ENCODE measurements around the gene TTBK1.

The TTBK1 gene

DNA sequence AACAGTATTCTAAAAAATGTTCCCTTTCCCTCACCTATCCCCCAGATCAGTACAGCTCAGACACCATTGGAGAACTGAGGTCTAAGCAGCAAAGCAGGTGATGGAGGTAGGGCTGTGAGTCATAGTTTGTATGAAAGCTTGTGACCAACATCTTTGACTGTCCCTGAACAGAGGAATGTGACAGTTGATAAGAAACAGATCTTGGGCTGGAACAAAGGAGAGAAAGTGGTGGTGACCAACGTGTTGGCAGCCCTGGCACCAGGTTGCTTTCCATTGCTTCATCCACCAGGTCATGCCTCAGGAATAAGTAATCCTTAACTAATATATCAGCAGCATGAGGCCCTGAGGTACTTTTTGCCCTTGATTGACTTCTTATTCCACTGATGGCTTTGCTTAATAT is 85.2 kb downstream of the TTBK1 start:
- TF ChIP-seq, protein P1, sequence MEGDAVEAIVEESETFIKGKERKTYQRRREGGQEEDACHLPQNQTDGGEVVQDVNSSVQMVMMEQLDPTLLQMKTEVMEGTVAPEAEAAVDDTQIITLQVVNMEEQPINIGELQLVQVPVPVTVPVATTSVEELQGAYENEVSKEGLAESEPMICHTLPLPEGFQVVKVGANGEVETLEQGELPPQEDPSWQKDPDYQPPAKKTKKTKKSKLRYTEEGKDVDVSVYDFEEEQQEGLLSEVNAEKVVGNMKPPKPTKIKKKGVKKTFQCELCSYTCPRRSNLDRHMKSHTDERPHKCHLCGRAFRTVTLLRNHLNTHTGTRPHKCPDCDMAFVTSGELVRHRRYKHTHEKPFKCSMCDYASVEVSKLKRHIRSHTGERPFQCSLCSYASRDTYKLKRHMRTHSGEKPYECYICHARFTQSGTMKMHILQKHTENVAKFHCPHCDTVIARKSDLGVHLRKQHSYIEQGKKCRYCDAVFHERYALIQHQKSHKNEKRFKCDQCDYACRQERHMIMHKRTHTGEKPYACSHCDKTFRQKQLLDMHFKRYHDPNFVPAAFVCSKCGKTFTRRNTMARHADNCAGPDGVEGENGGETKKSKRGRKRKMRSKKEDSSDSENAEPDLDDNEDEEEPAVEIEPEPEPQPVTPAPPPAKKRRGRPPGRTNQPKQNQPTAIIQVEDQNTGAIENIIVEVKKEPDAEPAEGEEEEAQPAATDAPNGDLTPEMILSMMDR (IDR thresholded peaks at IDR 0.05; ENCODE audit: control insufficient read depth, extremely low read depth, insufficient read depth), result no peak
- no peak for DNase-seq (ENCODE audit: low read depth)
- no peak overlapping the region for H3K4me3 ChIP-seq (ENCODE audit: low read depth, low read length)

DNA sequence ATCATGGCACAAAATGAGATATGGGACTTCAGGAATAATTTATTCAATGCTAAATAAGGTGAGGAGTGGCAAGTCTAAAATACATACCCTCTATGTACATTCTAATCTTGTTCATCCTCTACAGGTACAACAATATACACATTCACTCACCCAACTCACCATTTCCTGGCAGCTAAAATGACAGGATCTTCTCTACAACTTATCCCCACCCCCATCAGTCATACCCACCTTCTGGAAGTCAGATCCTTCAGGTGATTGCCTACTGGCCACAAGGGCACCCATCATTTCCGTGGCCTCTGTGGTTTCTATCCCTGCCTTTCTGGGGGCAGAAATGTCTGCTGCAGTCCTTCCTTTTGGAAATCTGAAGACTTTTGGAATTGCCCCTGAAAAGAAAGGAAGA is 88.2 kb downstream of the TTBK1 start:
- no peak overlapping the region for H3K4me3 ChIP-seq (ENCODE audit: low read depth, low read length)
- TF ChIP-seq, protein P1 (IDR thresholded peaks at IDR 0.05; ENCODE audit: control insufficient read depth, extremely low read depth, insufficient read depth), result no peak
- DNase-seq (ENCODE audit: low read depth), result no peak

DNA sequence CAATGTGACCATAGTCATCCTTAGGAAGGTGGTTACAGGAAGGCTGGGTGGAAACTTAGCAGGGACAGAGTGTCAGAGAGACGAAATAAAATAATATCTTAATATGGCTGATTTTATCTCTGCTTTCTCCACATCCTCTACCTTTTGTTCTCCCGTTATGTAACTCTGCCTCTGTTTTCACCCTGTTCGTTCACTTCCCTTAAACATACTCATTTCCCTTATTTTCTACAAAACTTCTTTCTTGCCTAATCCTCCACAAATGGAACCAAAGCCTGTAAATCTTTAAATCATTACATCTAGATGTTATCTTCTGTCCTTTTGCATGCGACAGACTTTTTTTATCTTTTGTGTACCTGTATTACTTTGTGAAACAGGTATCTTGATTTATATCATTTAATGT is 88.6 kb downstream of the TTBK1 start:
- TF ChIP-seq, protein P1 (IDR thresholded peaks at IDR 0.05; ENCODE audit: control insufficient read depth, extremely low read depth, insufficient read depth), result no peak
- no peak for DNase-seq (ENCODE audit: low read depth)
- H3K4me3 ChIP-seq (ENCODE audit: low read depth, low read length), result no peak overlapping the region

DNA sequence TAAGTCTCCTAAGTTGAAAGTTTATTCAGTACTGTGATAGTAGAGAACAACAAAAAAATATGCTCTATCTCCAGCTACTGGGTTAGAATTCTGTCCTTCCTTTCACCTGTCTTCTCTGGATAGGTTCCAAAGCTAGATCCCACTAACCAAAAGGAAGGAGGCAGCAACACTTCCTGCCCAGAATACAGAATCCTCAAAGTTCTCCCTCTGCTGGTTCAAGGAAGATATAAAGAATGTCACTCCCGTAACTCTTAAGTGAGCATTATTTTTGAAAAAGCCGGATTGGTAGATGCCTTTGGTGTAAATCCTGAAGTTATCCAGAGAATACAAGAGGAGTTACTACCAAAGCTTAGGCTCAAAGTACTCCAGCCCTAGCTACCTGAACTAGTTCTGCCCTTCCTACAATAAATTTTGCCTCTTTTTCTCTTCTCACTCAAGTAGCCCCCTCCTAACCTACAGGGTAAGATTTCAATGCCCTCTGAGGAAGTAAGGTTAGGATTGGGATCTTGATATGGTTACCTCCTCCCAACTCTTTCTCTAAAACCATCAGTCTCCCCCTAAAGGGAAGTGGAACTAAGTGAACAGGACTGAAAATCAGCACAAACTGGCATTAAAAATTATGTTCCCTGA is 91.3 kb downstream of the TTBK1 start:
- DNase-seq (ENCODE audit: low read depth), result peak; percentile 59
- no peak overlapping the region for H3K4me3 ChIP-seq (ENCODE audit: low read depth, low read length)
- TF ChIP-seq, protein P1 (IDR thresholded peaks at IDR 0.05; ENCODE audit: control insufficient read depth, extremely low read depth, insufficient read depth), result peak; percentile 54

DNA sequence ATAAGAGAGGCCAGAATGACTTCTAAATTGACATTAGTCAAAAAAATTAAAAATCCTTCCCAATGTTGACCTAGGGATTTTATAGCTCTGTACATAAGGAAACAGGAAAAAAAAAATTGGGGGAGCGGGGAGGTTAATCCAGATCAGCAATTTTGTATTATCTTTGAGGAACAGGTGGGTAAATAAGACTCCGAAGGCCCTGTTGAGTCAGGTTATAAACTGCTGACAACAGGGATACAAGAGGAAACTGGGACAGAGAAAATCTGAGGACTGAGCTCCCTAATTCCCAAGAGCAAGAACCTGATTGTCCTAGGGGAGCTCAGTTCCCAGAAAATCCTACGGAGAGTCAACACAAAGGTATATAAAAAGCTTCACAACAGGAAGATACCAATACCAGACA is 92.2 kb downstream of the TTBK1 start:
- peak; percentile 55 for DNase-seq (ENCODE audit: low read depth)
- no peak overlapping the region for H3K4me3 ChIP-seq (ENCODE audit: low read depth, low read length)
- TF ChIP-seq, protein P1 (IDR thresholded peaks at IDR 0.05; ENCODE audit: control insufficient read depth, extremely low read depth, insufficient read depth), result no peak

DNA sequence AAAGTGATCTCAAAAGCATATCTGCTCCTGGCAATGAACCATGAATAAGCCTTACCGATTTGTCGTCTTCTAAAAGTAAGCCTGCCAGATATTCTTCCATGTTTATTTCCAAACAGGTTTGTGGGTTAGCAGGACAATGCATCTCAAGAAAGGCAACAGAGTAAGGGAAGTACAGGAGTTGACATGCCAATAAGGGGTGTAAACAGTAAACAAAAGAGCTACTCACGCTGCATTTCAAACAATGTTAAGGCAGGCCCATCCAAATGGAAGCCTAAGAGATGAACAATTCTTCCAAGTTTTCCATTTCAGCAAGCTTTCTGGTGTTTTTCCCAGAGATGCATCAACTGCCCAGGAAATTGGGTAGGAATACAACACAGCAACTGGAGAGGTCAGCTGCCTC is 93.1 kb downstream of the TTBK1 start:
- DNase-seq (ENCODE audit: low read depth), result no peak
- no peak overlapping the region for H3K4me3 ChIP-seq (ENCODE audit: low read depth, low read length)
- TF ChIP-seq, protein P1 (IDR thresholded peaks at IDR 0.05; ENCODE audit: control insufficient read depth, extremely low read depth, insufficient read depth), result no peak
